ENCODE measurements around the gene NSD2. TPM values are rescaled to one million over a fixed set of nuclear protein-coding genes. Genes with fewer than 3 reads are reported as not detected.

The NSD2 gene
- total RNA-seq, 2 donors from 2014 or later = 80.1 to 176 TPM

GRCh38 chr4:1836650-1837049 lies 34.5 kb upstream of the NSD2 start:
- Histone ChIP-seq H3K27ac (no peak overlapping the region), H3K9me3 (no peaks in the 10 kb centered on the region), H3K9ac (ENCODE audit: low read depth in 2 of 2, low read length in 2 of 2) (no peak overlapping the region), H3K4me1 (no peaks in the 10 kb centered on the region), H3K36me3 (peaks cover 7% of the 10 kb centered on the region), H3K27me3 (no peaks in the 10 kb centered on the region), H3K4me3 (no peak overlapping the region)
- no peak for TF ChIP-seq CTCF (IDR thresholded peaks at IDR 0.05)
- DNase-seq = no peak
- intact Hi-C loops (cut with DNase I) = loop anchor here (10.0 kb wide), 1 partner anchor 358 kb away; no protein-coding TSS in a partner anchor

- Histone ChIP-seq H3K36me3 (peaks cover 7% of the 10 kb centered on the region), H3K4me3 (no peak overlapping the region), H3K4me1 (no peaks in the 10 kb centered on the region), H3K27ac (no peak overlapping the region), H3K27me3 (no peaks in the 10 kb centered on the region), H3K9me3 (no peaks in the 10 kb centered on the region), H3K9ac (ENCODE audit: low read depth in 2 of 2, low read length in 2 of 2) (no peak overlapping the region)
- DNase-seq = no peak
- no peak for TF ChIP-seq CTCF (IDR thresholded peaks at IDR 0.05)
- intact Hi-C loops (cut with DNase I) = loop anchor here (10.0 kb wide), 1 partner anchor 358 kb away; no protein-coding TSS in a partner anchor
Observed at GRCh38 chr4:1837069-1837468, 34.1 kb upstream of the NSD2 start.

- no peaks in the 10 kb centered on the region for H3K4me1 ChIP-seq
- no peaks in the 10 kb centered on the region for H3K27me3 ChIP-seq
- H3K4me3 ChIP-seq = no peak overlapping the region
- H3K9me3 ChIP-seq = no peaks in the 10 kb centered on the region
- peak; percentile 65 for DNase-seq
- peak overlapping the region; percentile 60 for H3K27ac ChIP-seq
- peak overlapping the region in 1 of 2 donors; percentile 44 for H3K9ac ChIP-seq (ENCODE audit: low read depth in 2 of 2, low read length in 2 of 2)
- TF ChIP-seq CTCF (IDR thresholded peaks at IDR 0.05) = no peak
- H3K36me3 ChIP-seq = peaks cover 7% of the 10 kb centered on the region
- intact Hi-C loops (cut with DNase I) = loop anchor here (10.0 kb wide), 1 partner anchor 356 kb away; no protein-coding TSS in a partner anchor
Observed at GRCh38 chr4:1839282-1839681, 31.9 kb upstream of the NSD2 start.

DNA sequence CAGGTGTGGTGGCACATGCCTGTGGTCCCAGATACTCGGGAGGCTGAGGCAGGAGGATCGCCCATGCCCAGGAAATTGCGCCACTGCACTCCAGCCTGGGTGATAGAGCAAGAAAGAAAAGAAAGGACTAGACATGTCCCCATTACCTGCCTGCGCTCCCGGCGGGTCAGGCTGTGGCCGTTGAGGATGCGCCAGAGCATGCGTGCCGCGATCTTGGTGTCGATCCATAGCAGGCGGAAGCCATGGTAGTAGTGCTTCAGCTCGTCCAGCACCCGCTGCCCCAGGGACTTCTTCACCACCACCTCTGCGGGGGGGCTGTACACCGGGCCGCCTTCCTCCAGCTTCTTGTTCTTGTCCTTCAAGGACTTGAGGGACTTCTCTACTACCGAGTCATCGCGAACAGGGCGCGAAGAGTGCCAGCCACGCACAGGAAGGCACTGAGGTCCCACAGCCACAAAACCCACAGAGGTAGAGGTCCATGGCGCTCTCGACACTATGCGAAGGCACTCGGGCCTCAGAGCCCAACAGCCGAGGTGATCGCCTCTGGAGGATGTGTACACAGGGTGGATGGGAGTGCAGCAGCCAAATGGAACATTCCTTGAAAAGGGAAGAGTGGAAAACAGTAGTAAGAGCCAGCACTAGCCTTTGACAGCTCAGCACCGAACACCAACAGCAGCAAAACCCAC lies 29.8 kb upstream of the NSD2 start:
- H3K36me3 ChIP-seq = no peaks in the 10 kb centered on the region
- no peaks in the 10 kb centered on the region for H3K9me3 ChIP-seq
- no peak overlapping the region for H3K4me3 ChIP-seq
- H3K4me1 ChIP-seq = no peaks in the 10 kb centered on the region
- intact Hi-C loops (cut with DNase I) = loop anchor here (10.0 kb wide), 1 partner anchor 163 kb away; the partner anchor contains the start of gene NELFA
- TF ChIP-seq CTCF (IDR thresholded peaks at IDR 0.05) = no peak
- H3K27me3 ChIP-seq = no peaks in the 10 kb centered on the region
- no peak overlapping the region for H3K27ac ChIP-seq
- H3K9ac ChIP-seq (ENCODE audit: low read depth in 2 of 2, low read length in 2 of 2) = no peak overlapping the region
- no peak for DNase-seq

GRCh38 chr4:1841887-1842210 lies 29.3 kb upstream of the NSD2 start:
- no peak for TF ChIP-seq CTCF (IDR thresholded peaks at IDR 0.05)
- Histone ChIP-seq H3K36me3 (no peaks in the 10 kb centered on the region), H3K9ac (ENCODE audit: low read depth in 2 of 2, low read length in 2 of 2) (no peak overlapping the region), H3K4me1 (no peaks in the 10 kb centered on the region), H3K4me3 (no peak overlapping the region), H3K27me3 (no peaks in the 10 kb centered on the region), H3K9me3 (no peaks in the 10 kb centered on the region), H3K27ac (no peak overlapping the region)
- DNase-seq = no peak
- intact Hi-C loops (cut with DNase I) = loop anchor here (10.0 kb wide), 1 partner anchor 163 kb away; the partner anchor contains the start of gene NELFA
